ENCODE data around the gene MMP1.
A peak's percentile ranks its signal among the peaks of the same experiment; 100 is the strongest.

- TF ChIP-seq CTCF (conservative IDR thresholded peaks at IDR 0.05), result peak; percentile 57; the same call in 1 of the 2 replicates
- no peak for TF ChIP-seq EZH2 (IDR thresholded peaks at IDR 0.05; ENCODE audit: low read depth)
Observed at GRCh38 chr11:102807921-102808320, 10.0 kb upstream of the MMP1 start.
